Thyroid gland (tissue), 4 donors: Measurements from ENCODE around the gene RRBP1.

Experiments used
- CTCF ChIP-seq, 6 experiments: fragments of 200-600 bp in 3 of 6; fragments of 450-650 bp in 3 of 6; sonication (generic) in 3 of 6; IDR thresholded peaks; one replicate each; pipeline ENCODE4 v1.5.1; 2016 to 2019; ENCODE audit warnings: antibody characterized with exemption in 6 of 6, mild to moderate bottlenecking in 2 of 6, inconsistent platforms in 1 of 6, moderate library complexity in 1 of 6
- POLR2A ChIP-seq, 2 donors: fragments of 450-650 bp; IDR thresholded peaks; one replicate each; pipeline ENCODE4 v1.6.1; 2017; ENCODE audit warnings: antibody characterized with exemption in 2 of 2, mild to moderate bottlenecking in 2 of 2, moderate library complexity in 1 of 2

DNA sequence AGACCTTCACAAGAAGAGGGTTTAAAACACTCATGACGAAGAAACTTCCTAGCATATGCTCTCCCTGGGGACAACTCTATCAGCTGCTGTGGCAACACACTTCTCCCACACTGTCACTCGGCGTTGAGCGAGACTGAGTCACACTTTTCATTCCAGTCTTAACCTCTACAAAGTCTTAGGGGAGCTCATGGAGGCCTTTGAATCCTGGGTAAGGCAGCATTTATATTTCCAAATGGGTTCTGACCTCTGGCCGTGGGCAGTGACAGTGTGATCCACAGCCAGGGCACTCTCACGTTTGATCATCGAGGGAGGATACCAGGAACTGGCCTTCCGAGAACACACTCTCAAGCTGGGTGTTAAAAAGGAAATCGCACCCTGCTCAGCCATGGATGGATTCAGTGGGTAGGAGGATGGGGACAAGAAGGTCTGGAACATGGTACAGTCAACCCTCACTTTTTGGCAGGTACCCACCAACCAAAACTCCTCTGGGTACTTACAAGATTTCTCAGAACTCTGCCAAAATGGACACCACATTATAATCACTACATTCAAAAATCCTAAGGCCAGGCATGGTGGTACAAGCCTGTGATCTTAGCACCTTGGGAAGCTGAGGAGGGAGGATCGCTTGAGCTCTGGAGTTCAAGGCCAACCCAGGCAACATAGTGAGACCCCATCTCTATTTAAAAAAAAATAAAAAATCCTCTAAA lies 19.6 kb downstream of the RRBP1 start:
- TF ChIP-seq CTCF (IDR thresholded peaks at IDR 0.05) (no peak), POLR2A (IDR thresholded peaks at IDR 0.05) (no peak)
